Stimulated activated CD4-positive, alpha-beta T cell treated with anti-CD3 and anti-CD28 coated beads, Interleukin-4, amount 100 ng/mL, for 48 hours (primary cell): ENCODE data around the gene ANKRD30B.
"Not testable (repeated sequence)": the region's sequence is repeated elsewhere in the genome, so short reads cannot be mapped to it uniquely, and the experiment has no call there.

ENCODE experiments used
- DNase-seq, 2 donors: peaks; one replicate each; pipeline ENCODE4 v3.0.0-alpha.2; 2020; ENCODE audit warnings: low read depth in 2 of 2

The ANKRD30B gene

GRCh38 chr18:14856256-14856655 is 108.3 kb downstream of the ANKRD30B start:
- DNase-seq, result not testable (repeated sequence)

GRCh38 chr18:14858514-14858913 is 110.5 kb downstream of the ANKRD30B start:
- not testable (repeated sequence) for DNase-seq

GRCh38 chr18:14859995-14860394 is 112.0 kb downstream of the ANKRD30B start:
- not testable (repeated sequence) for DNase-seq

GRCh38 chr18:14866426-14866825 is 118.5 kb downstream of the ANKRD30B start:
- DNase-seq, result not testable (repeated sequence)

GRCh38 chr18:14867988-14868387 is 120.0 kb downstream of the ANKRD30B start:
- not testable (repeated sequence) for DNase-seq

GRCh38 chr18:14868825-14869224 is 120.9 kb downstream of the ANKRD30B start:
- DNase-seq, result not testable (repeated sequence)

GRCh38 chr18:14878826-14879225 is 130.9 kb downstream of the ANKRD30B start:
- not testable (repeated sequence) for DNase-seq

GRCh38 chr18:14900435-14900834 is 152.5 kb downstream of the ANKRD30B start:
- no peak for DNase-seq
